ENCODE data around the gene SEM1.

- TF ChIP-seq CTCF (IDR thresholded peaks at IDR 0.05; ENCODE audit: low read depth, low read length) (no peak), EZH2phosphoT487 (IDR thresholded peaks at IDR 0.05; ENCODE audit: low read depth) (no peak)
These were observed at the start of gene SEM1 for GRCh38 chr7:96709381-96710228.
